Measurements from ENCODE around the gene ANKIB1. TPM values are rescaled to one million over a fixed set of nuclear protein-coding genes. Genes with fewer than 3 reads are reported as not detected.

Gene ANKIB1
- polyA plus RNA-seq, 2 of the 4 experiments (the other 2 are of a cell fraction), result 20.7 to 59.5 TPM

DNA sequence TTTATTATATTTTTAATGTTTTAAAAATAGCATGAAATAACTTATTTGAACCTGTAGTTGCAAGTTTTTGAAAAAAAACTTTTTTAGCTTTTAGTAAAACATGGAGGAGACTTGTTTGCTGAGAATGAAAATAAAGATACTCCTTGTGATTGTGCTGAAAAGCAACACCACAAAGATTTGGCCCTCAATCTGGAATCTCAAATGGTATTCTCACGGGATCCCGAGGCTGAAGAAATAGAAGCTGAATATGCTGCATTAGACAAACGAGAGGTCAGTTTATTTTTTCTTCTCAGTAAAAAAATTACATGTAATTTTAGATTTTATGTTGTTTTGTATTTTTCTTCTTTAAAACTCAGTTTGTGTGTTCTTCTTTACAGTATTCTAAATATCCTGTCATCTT, 73.5 kb downstream of the ANKIB1 start:
- CTCF ChIA-PET, result no interaction called here
- H3K9me3 ChIP-seq, result no peaks in the 10 kb centered on the region
- TF ChIP-seq, protein P1, sequence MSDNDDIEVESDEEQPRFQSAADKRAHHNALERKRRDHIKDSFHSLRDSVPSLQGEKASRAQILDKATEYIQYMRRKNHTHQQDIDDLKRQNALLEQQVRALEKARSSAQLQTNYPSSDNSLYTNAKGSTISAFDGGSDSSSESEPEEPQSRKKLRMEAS (IDR thresholded peaks at IDR 0.05), result no peak
- no peak for TF ChIP-seq FOXS1 (CRISPR knock-in tag; IDR thresholded peaks at IDR 0.05)
- TF ChIP-seq PHF8 (IDR thresholded peaks at IDR 0.05; ENCODE audit: borderline replicate concordance, low read depth), result no peak
- no peak for TF ChIP-seq HDAC2 (IDR thresholded peaks at IDR 0.05)
- no peak for TF ChIP-seq MYC (IDR thresholded peaks at IDR 0.05; ENCODE audit: borderline replicate concordance, low read length)
- TF ChIP-seq FOSB (CRISPR knock-in tag; IDR thresholded peaks at IDR 0.05), result no peak
- no peak for TF ChIP-seq CBX2 (IDR thresholded peaks at IDR 0.05; ENCODE audit: borderline replicate concordance, low read depth)
- TF ChIP-seq CHD4 (IDR thresholded peaks at IDR 0.05; ENCODE audit: borderline replicate concordance), result no peak
- TF ChIP-seq, protein P2, sequence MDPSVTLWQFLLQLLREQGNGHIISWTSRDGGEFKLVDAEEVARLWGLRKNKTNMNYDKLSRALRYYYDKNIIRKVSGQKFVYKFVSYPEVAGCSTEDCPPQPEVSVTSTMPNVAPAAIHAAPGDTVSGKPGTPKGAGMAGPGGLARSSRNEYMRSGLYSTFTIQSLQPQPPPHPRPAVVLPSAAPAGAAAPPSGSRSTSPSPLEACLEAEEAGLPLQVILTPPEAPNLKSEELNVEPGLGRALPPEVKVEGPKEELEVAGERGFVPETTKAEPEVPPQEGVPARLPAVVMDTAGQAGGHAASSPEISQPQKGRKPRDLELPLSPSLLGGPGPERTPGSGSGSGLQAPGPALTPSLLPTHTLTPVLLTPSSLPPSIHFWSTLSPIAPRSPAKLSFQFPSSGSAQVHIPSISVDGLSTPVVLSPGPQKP (IDR thresholded peaks at IDR 0.05; ENCODE audit: low read depth, low read length), result no peak
- no peak for TF ChIP-seq ZFP36 (IDR thresholded peaks at IDR 0.05; ENCODE audit: borderline replicate concordance, partially characterized antibody)
- TF ChIP-seq EHF (CRISPR knock-in tag; IDR thresholded peaks at IDR 0.05), result no peak
- WGBS (ENCODE audit: missing lambda C conversion rate), result 93% methylated on average over 3 of the region's 3 CpGs
- no peak overlapping the region for H3K4me3 ChIP-seq
- no peak overlapping the region for H3K27ac ChIP-seq
- H3K4me2 ChIP-seq, result no peak overlapping the region
- ATAC-seq (no peak), FAIRE-seq (no peak), DNase-seq (ENCODE audit: low read depth in 1 of 2, low spot score in 1 of 2) (no peak)
- no peaks in the 10 kb centered on the region for H3K4me1 ChIP-seq
- POLR2A ChIA-PET, result no interaction called here

DNA sequence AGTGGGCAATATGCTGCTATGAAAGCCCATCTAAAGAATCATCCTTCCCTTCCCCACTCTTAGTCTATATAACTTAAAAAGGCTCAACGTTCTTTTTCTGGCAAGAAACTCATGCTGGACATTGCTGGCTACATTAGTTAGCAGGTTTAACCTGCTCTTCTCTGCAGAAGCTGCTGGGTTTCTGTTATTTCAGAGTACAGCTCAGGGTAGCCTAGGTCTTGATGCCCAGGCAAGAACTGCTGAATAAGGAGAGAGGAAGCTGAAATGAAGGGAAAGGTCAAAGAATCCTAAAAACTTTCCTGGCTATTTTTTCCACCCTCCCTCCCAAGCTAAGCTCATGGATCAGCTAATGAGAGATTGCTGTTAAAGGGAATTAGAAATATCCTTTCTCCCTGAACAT, 79.4 kb downstream of the ANKIB1 start:
- H3K4me3 ChIP-seq, result no peak overlapping the region
- H3K4me2 ChIP-seq, result no peak overlapping the region
- H3K4me1 ChIP-seq, result no peaks in the 10 kb centered on the region
- TF ChIP-seq, protein P3, sequence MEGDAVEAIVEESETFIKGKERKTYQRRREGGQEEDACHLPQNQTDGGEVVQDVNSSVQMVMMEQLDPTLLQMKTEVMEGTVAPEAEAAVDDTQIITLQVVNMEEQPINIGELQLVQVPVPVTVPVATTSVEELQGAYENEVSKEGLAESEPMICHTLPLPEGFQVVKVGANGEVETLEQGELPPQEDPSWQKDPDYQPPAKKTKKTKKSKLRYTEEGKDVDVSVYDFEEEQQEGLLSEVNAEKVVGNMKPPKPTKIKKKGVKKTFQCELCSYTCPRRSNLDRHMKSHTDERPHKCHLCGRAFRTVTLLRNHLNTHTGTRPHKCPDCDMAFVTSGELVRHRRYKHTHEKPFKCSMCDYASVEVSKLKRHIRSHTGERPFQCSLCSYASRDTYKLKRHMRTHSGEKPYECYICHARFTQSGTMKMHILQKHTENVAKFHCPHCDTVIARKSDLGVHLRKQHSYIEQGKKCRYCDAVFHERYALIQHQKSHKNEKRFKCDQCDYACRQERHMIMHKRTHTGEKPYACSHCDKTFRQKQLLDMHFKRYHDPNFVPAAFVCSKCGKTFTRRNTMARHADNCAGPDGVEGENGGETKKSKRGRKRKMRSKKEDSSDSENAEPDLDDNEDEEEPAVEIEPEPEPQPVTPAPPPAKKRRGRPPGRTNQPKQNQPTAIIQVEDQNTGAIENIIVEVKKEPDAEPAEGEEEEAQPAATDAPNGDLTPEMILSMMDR (IDR thresholded peaks at IDR 0.05), result no peak
- no peak for TF ChIP-seq SMC3 (IDR thresholded peaks at IDR 0.05)
- no peak for TF ChIP-seq POLR2AphosphoS2 (conservative IDR thresholded peaks at IDR 0.05; ENCODE audit: low read length)
- no peak for TF ChIP-seq TP53 (CRISPR knock-in tag; IDR thresholded peaks at IDR 0.05)
- TF ChIP-seq PHF8 (IDR thresholded peaks at IDR 0.05; ENCODE audit: borderline replicate concordance, low read depth), result no peak
- TF ChIP-seq, protein P4, sequence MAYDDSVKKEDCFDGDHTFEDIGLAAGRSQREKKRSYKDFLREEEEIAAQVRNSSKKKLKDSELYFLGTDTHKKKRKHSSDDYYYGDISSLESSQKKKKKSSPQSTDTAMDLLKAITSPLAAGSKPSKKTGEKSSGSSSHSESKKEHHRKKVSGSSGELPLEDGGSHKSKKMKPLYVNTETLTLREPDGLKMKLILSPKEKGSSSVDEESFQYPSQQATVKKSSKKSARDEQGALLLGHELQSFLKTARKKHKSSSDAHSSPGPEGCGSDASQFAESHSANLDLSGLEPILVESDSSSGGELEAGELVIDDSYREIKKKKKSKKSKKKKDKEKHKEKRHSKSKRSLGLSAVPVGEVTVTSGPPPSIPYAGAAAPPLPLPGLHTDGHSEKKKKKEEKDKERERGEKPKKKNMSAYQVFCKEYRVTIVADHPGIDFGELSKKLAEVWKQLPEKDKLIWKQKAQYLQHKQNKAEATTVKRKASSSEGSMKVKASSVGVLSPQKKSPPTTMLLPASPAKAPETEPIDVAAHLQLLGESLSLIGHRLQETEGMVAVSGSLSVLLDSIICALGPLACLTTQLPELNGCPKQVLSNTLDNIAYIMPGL (CRISPR knock-in tag; IDR thresholded peaks at IDR 0.05; ENCODE audit: borderline replicate concordance), result no peak
- no peak for TF ChIP-seq SREBF2 (IDR thresholded peaks at IDR 0.05)
- no peak for TF ChIP-seq RCOR1 (IDR thresholded peaks at IDR 0.05; ENCODE audit: low read depth, low read length)
- TF ChIP-seq ESRRA (IDR thresholded peaks at IDR 0.05; ENCODE audit: borderline replicate concordance, low read length), result no peak
- no peak for TF ChIP-seq HDAC2 (IDR thresholded peaks at IDR 0.05)
- no peak for TF ChIP-seq JUN (IDR thresholded peaks at IDR 0.05)
- TF ChIP-seq RNF2 (IDR thresholded peaks at IDR 0.05; ENCODE audit: borderline replicate concordance, low read depth), result no peak
- TF ChIP-seq HOXA7 (CRISPR knock-in tag; IDR thresholded peaks at IDR 0.05), result no peak
- no peaks in the 10 kb centered on the region for H3K9me3 ChIP-seq
- ChIA-PET CTCF (no interaction called here), POLR2A (no interaction called here)
- ATAC-seq, result no peak
- H3K27ac ChIP-seq, result no peak overlapping the region
- no peak for FAIRE-seq
- DNase-seq (ENCODE audit: low read depth in 1 of 2, low spot score in 1 of 2), result no peak
- 61% methylated on average over 1 of the region's 1 CpG for WGBS (ENCODE audit: missing lambda C conversion rate)

Data from A549 (cell line).